Keratinocyte (primary cell): Measurements from ENCODE around the gene SLC44A5. TPM values are rescaled to one million over a fixed set of nuclear protein-coding genes. Genes with fewer than 3 reads are reported as not detected.

Source experiments
- DNase-seq: peaks from one replicate; pipeline ENCODE4 v3.0.0-alpha.2; 2011; ENCODE audit warnings: low read depth, missing footprints, low spot score
- FAIRE-seq: peaks from 2 replicates; lab custom pipeline; 2011; peaks lifted over from hg19 to GRCh38; lab: Jason Lieb, UNC
- H2AFZ ChIP-seq: 2 replicates; pipeline ENCODE4 v1.6.0; 2012; ENCODE audit warnings: low read length, control low read depth, inconsistent platforms; ENCODE audit not compliant: control insufficient read depth
- H3K27ac ChIP-seq: 2 replicates; pipeline ENCODE4 v1.5.1; 2011; ENCODE audit warnings: low read length; ENCODE audit not compliant: control insufficient read depth, insufficient read depth
- H3K27me3 ChIP-seq: 3 replicates; pipeline ENCODE4 v1.6.0; 2011; ENCODE audit warnings: low read length; ENCODE audit not compliant: control insufficient read depth, insufficient read depth; ENCODE audit errors: extremely low read depth
- H3K36me3 ChIP-seq, 2 experiments: 2 replicates in 1 of 2; 3 replicates in 1 of 2; pipeline ENCODE4 v1.5.1; 2011; ENCODE audit warnings: low read length in 2 of 2, mild to moderate bottlenecking in 1 of 2; ENCODE audit not compliant: control insufficient read depth in 2 of 2, insufficient read depth in 2 of 2; ENCODE audit errors: extremely low read depth in 1 of 2
- H3K4me1 ChIP-seq: 3 replicates; pipeline ENCODE4 v1.5.1; 2011; ENCODE audit warnings: low read length; ENCODE audit not compliant: control insufficient read depth, insufficient read depth; ENCODE audit errors: extremely low read depth
- H3K4me2 ChIP-seq: 3 replicates; pipeline ENCODE4 v1.6.0; 2011; ENCODE audit warnings: low read depth, low read length; ENCODE audit not compliant: control insufficient read depth, insufficient read depth; ENCODE audit errors: extremely low read depth
- H3K4me3 ChIP-seq, 3 experiments: fragments of 200-600 bp in 1 of 3; sonication (generic) in 1 of 3; 2 replicates in 2 of 3; 3 replicates in 1 of 3; pipeline ENCODE4 v1.5.1; 2011 to 2016; ENCODE audit warnings: low read length in 3 of 3, mild to moderate bottlenecking in 3 of 3, control low read depth in 2 of 3, inconsistent platforms in 1 of 3, low read depth in 1 of 3, mixed read lengths in 1 of 3, mixed run types in 1 of 3, moderate library complexity in 1 of 3; ENCODE audit not compliant: control insufficient read depth in 2 of 3, insufficient read depth in 2 of 3; ENCODE audit errors: extremely low read depth in 1 of 3
- H3K79me2 ChIP-seq: 2 replicates; pipeline ENCODE4 v1.6.0; 2012; ENCODE audit warnings: low read length; ENCODE audit not compliant: control insufficient read depth, insufficient read depth
- H3K9ac ChIP-seq: 3 replicates; pipeline ENCODE4 v1.6.0; 2011; ENCODE audit warnings: low read length; ENCODE audit not compliant: control insufficient read depth, insufficient read depth; ENCODE audit errors: extremely low read depth
- H3K9me1 ChIP-seq: 3 replicates; pipeline ENCODE4 v1.6.0; 2011; ENCODE audit warnings: low read length; ENCODE audit not compliant: control insufficient read depth, insufficient read depth; ENCODE audit errors: extremely low read depth
- H3K9me3 ChIP-seq: 2 replicates; pipeline ENCODE4 v1.5.1; 2012; ENCODE audit warnings: low read depth, low read length; ENCODE audit not compliant: control insufficient read depth
- H4K20me1 ChIP-seq: 3 replicates; pipeline ENCODE4 v1.6.0; 2011; ENCODE audit warnings: low read length; ENCODE audit not compliant: control insufficient read depth, insufficient read depth; ENCODE audit errors: extremely low read depth
- CTCF ChIP-seq, 3 experiments: IDR thresholded peaks in 1 of 3; conservative IDR thresholded peaks in 1 of 3; optimal IDR thresholded peaks in 1 of 3; 2 replicates in 2 of 3; 3 replicates in 1 of 3; pipeline versions ENCODE3 to v1.5.1; 2011; ENCODE audit warnings: low read length in 3 of 3, mild to moderate bottlenecking in 3 of 3, moderate library complexity in 2 of 3, control low read depth in 1 of 3, inconsistent platforms in 1 of 3; ENCODE audit not compliant: insufficient read depth in 2 of 3; ENCODE audit errors: extremely low read depth in 1 of 3
- EZH2 ChIP-seq: IDR thresholded peaks from one replicate; pipeline ENCODE4 v1.6.1; 2012; ENCODE audit warnings: inconsistent platforms, mild to moderate bottlenecking, low read length, moderate library complexity
- dilution Hi-C: fragments of 300-500 bp; cut with MboI; formaldehyde crosslinking; loops from one replicate; pipeline ENCODE4 v1.7.0; 2020; ENCODE audit warnings: low sequenced_read_pairs; ENCODE audit not compliant: extremely low pct_ligation_motif_present
- polyA plus RNA-seq, 5 experiments: library from polyadenylated mRNA; depleted of rRNA in 3 of 5; stranded (reverse) in 3 of 5; stranded (forward) in 1 of 5; unstranded in 1 of 5; fragments of >200 nt; gene quantifications; 1 replicate in 1 of 5; 2 replicates in 3 of 5; 3 replicates in 1 of 5; pipeline versions ENCODE4 v1.2.1 to v1.2.3, GENCODE V29; 2011 to 2012; ENCODE audit warnings: missing spikeins in 2 of 5, low read depth in 1 of 5, low replicate concordance in 1 of 5

SLC44A5 gene
- polyA plus RNA-seq, 1 donor (not counting 4 experiments of a cell fraction or from before 2014, with no cell fraction given): 0.72 TPM

- Histone ChIP-seq H2AFZ (no peak overlapping the region), H3K36me3 (no peaks in the 10 kb centered on the region), H3K9ac (no peak overlapping the region), H3K27me3 (peaks cover 6% of the 10 kb centered on the region), H3K27ac (no peak overlapping the region), H3K9me1 (no peaks in the 10 kb centered on the region), H3K4me2 (no peak overlapping the region), H4K20me1 (no peaks in the 10 kb centered on the region), H3K9me3 (no peaks in the 10 kb centered on the region), H3K4me1 (no peaks in the 10 kb centered on the region), H3K4me3 (no peak overlapping the region), H3K79me2 (no peaks in the 10 kb centered on the region)
- dilution Hi-C loops: no loop called here
- no peak for DNase-seq
- no peak for FAIRE-seq
- TF ChIP-seq CTCF (optimal IDR thresholded peaks at IDR 0.05 in 1 of 3, IDR thresholded peaks at IDR 0.05 in 1 of 3, conservative IDR thresholded peaks at IDR 0.05 in 1 of 3; ENCODE audit: extremely low read depth in 1 of 3, insufficient read depth in 2 of 3, low read length in 3 of 3): no peak
- TF ChIP-seq EZH2: no peak
Measured at GRCh38 chr1:75643460-75643859, 32.5 kb upstream of the SLC44A5 start.

- Histone ChIP-seq H3K4me1 (no peaks in the 10 kb centered on the region), H3K9ac (no peak overlapping the region), H3K36me3 (no peaks in the 10 kb centered on the region), H3K9me1 (no peaks in the 10 kb centered on the region), H3K27me3 (peaks cover 6% of the 10 kb centered on the region), H4K20me1 (no peaks in the 10 kb centered on the region), H3K4me2 (no peak overlapping the region), H3K9me3 (no peaks in the 10 kb centered on the region), H3K4me3 (no peak overlapping the region), H3K79me2 (no peaks in the 10 kb centered on the region), H2AFZ (no peak overlapping the region), H3K27ac (no peak overlapping the region)
- FAIRE-seq (no peak), DNase-seq (no peak)
- dilution Hi-C loops: no loop called here
- TF ChIP-seq CTCF (optimal IDR thresholded peaks at IDR 0.05 in 1 of 3, IDR thresholded peaks at IDR 0.05 in 1 of 3, conservative IDR thresholded peaks at IDR 0.05 in 1 of 3; ENCODE audit: extremely low read depth in 1 of 3, insufficient read depth in 2 of 3, low read length in 3 of 3): no peak
- no peak for TF ChIP-seq EZH2
Measured at GRCh38 chr1:75641325-75641724, 30.4 kb upstream of the SLC44A5 start.
